GM12874 (cell line): ENCODE data around the gene COMT.

Source experiments
- TF ChIP-seq, protein P1 (sequence below): IDR thresholded peaks from 2 replicates; pipeline ENCODE4 v1.5.1; 2011; ENCODE audit warnings: low read depth, mild to moderate bottlenecking, control low read depth, low read length, moderate library complexity; ENCODE audit not compliant: insufficient read depth

COMT gene

GRCh38 chr22:20009582-20010306 is 68.2 kb downstream of the COMT start:
- TF ChIP-seq, protein P1, sequence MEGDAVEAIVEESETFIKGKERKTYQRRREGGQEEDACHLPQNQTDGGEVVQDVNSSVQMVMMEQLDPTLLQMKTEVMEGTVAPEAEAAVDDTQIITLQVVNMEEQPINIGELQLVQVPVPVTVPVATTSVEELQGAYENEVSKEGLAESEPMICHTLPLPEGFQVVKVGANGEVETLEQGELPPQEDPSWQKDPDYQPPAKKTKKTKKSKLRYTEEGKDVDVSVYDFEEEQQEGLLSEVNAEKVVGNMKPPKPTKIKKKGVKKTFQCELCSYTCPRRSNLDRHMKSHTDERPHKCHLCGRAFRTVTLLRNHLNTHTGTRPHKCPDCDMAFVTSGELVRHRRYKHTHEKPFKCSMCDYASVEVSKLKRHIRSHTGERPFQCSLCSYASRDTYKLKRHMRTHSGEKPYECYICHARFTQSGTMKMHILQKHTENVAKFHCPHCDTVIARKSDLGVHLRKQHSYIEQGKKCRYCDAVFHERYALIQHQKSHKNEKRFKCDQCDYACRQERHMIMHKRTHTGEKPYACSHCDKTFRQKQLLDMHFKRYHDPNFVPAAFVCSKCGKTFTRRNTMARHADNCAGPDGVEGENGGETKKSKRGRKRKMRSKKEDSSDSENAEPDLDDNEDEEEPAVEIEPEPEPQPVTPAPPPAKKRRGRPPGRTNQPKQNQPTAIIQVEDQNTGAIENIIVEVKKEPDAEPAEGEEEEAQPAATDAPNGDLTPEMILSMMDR: no peak

DNA sequence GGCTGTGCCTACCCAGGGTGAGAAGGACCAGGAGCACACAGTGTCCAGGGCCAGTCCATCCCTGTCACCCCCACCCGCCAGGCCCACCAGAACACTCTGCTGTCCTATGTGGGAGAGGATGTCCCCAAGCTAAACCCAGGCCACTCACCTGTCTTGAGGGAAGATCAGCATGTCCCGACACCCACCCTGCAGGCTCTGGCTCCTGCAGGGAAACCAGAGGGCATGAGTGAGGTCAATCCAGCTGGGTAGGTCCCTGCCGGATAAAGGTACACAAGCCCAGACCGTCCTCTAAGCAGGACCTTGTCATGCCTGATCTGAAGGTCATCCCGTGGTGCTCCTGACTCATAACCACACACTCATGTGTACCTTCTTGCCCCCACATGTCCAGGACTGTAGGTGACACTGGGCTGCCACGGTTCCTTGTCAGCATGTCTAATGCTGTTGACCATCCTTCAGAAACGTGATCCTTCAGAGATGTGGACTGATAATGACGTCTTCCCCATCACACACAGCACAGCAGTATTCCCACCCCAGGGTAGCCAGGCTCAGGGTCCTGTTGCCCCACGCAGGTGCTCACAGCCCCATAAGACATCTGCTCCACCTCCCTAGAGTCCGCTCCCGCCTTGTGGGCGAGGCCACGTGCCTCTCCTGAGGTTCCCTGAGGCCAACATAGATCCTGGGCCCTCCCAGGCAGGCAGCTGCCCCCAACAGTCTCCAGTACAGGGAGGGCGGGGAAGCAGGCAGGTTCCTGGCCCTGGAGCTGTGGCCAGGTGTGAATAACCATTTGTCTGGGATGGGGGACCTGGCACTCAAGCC is 68.9 kb downstream of the COMT start:
- TF ChIP-seq, protein P1: no peak

GRCh38 chr22:20011123-20011992 is 69.8 kb downstream of the COMT start:
- TF ChIP-seq, protein P1: no peak

DNA sequence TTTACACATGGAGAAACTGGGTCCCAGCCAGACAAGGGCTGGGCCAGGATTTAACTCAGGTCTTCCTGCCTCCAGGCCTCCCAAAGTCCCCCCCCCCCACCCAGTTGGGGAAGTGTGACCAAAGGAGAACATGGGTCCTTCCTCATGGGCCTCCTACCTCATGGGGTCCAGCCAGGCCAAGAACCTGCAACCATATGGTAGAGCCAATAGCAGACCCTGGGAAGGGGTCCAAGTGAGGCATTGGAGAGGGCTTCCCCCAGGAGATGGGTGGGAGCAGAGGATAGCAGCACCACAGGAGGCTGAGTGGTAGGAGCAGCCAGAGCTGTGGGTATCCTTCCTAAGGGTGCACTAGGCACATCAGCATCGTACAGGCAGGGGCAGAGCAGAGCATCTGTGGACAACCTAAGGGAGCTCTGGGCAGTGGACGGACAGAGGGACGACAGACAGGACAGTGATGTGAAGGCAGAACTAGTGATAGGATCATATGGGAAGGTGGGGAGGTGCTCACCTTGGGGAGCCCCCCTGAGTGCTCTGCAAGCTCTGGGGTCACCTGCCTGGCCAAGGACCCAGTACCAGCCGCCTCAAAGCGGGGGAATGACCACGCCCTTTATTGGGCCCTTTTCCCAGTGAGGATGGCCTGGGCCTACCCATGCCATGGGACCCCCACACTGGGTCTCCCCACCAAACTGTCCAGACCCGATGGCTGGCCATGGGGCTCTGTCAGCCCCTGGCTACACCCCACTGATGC is 70.6 kb downstream of the COMT start:
- TF ChIP-seq, protein P1: no peak

- TF ChIP-seq, protein P1: no peak
Measured at GRCh38 chr22:20012741-20013331, 71.3 kb downstream of the COMT start.

DNA sequence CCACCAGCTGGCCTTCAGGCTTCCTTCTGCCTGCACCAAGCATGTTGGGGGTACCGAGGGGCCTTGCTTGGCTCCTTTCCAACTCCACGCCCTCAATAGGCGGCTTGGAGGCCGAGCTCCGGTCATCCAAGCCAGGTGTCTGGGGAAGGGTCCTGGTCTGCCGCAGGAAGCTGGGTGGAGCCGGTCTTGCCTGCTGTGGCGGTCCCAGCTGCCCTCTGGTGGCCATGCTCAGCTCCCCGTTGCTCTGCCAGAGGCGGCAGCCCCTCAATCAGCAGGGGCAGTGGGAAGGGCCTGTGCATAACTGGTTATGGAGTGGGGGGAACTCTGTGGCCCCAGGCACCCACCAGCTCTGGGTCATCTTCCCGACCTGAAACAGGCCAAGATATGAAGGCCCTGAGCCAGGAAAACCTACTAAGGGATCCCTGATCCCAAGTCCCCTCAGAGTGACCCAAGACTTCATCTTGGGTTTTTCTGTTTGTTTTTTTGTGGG is 71.9 kb downstream of the COMT start:
- TF ChIP-seq, protein P1: peak; percentile 75
